Pancreas (tissue), 10 donors: ENCODE data around the gene CREBL2. TPM values are rescaled to one million over a fixed set of nuclear protein-coding genes. Genes with fewer than 3 reads are reported as not detected.
"Not testable (repeated sequence)": the region's sequence is repeated elsewhere in the genome, so short reads cannot be mapped to it uniquely, and the experiment has no call there.

ENCODE experiments used
- ATAC-seq, 4 donors: fragments of 200-7000 bp; cut with Tn5 transposase; one replicate each; pipeline versions ENCODE4 v1.8.0 to v1.9.1; 2020; ENCODE audit warnings: mild to moderate bottlenecking in 4 of 4, moderate library complexity in 4 of 4
- DNase-seq, 6 donors: peaks; one replicate each; pipeline ENCODE4 v3.0.0-alpha.2; 2020
- FAIRE-seq: peaks from 2 replicates; lab custom pipeline; 2012; peaks lifted over from hg19 to GRCh38; lab: Jason Lieb, UNC
- H3K27ac ChIP-seq, 4 donors: fragments of 200-600 bp; sonication (generic); 1 replicate in 3 of 4; 2 replicates in 1 of 4; pipeline versions ENCODE4 v1.5.0 to v1.8.0; 2020
- H3K27me3 ChIP-seq, 4 donors: fragments of 200-600 bp; one replicate each; pipeline ENCODE4 v1.8.0; 2021
- H3K36me3 ChIP-seq, 3 donors: fragments of 200-600 bp; sonication (generic) in 1 of 3; one replicate each; pipeline versions ENCODE4 v1.5.0 to v1.8.0; 2020 to 2021
- H3K4me1 ChIP-seq, 3 donors: fragments of 200-600 bp; one replicate each; pipeline ENCODE4 v1.8.0; 2021
- H3K4me3 ChIP-seq, 4 donors: fragments of 200-600 bp; sonication (generic) in 2 of 4; one replicate each; pipeline versions ENCODE4 v1.5.0 to v1.8.0; 2020 to 2021
- H3K9me3 ChIP-seq, 4 donors: fragments of 200-600 bp; one replicate each; pipeline ENCODE4 v1.8.0; 2021
- WGBS, 2 donors: extraction: QIAGEN DNeasy Blood & Tissue Kit; methylation state at CpG; one replicate each; pipeline ENCODE4 v1.1.7; 2013; 5-methylcytosine and 5-hydroxymethylcytosine counted together
- intact Hi-C, 3 donors: fragments of 100-400 bp; cut with DNase I; formaldehyde crosslinking; loops; one replicate each; pipeline versions ENCODE4 v1.11.1 to v1.14.2; 2022
- polyA plus RNA-seq, 2 donors: library from polyadenylated mRNA; stranded (reverse); fragments of 200-250 nt; gene quantifications; one replicate each; pipeline ENCODE4 v1.2.3, GENCODE V29; 2013
- total RNA-seq, 6 donors: library from RNA; stranded (reverse); fragmentation: NEBNext Ultra II Directional in 4 of 6; extraction: Animal tissue kit (Norgen Biotek cat#: 25700) in 4 of 6; gene quantifications; one replicate each; pipeline versions ENCODE4 v1.2.1 to v1.2.4, GENCODE V29; 2021 to 2023
- TF ChIP-seq, protein P1 (sequence below), 4 donors: fragments of 200-600 bp; sonication (generic) in 3 of 4; IDR thresholded peaks; one replicate each; pipeline versions ENCODE4 v1.5.0 to v1.8.0; 2021; ENCODE audit warnings: antibody characterized with exemption in 4 of 4
- donor health status: healthy with polysubstance abuse.
- donor health status: DM: no; HTN: no; CAD: no; lungs with moderate emphysema.
- donor health status: DM: no; HTN: no; CAD: no.
- donor health status: control.
- donor health status: control.
- donor health status: Bipolar disorder and iron deficiency.
- donor health status: DM: yes; HTN: yes; CAD: no.
- donor health status: DM: no; HTN: no; CAD: no.
- donor health status: DM: no; HTN: no; CAD: no.
- donor health status: DM: yes; HTN: yes; CAD: no.

The CREBL2 gene
- total and polyA plus RNA-seq, 8 donors, result 9.8 to 29.7 (median 16.6) TPM

DNA sequence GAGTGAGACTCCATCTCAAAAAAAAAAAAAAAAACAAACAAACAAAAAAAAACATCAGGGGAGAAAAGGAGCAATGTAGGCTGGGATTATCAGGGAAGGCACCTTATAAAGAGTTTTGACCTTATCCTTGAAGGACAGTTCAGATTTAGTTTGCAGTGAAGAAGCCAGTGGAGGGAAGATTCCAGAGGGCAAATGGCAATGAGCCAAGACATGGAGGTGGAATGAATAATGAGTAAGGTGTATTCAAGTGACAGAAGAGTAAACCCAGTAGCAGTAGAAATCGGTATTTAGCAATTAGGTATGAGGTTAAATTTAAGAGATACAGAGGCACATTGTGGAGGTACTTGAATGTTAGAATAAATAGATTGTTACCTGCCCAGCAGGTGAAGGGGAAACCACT lies 46.8 kb upstream of the CREBL2 start:
- Histone ChIP-seq H3K36me3 (no peaks in the 10 kb centered on the region), H3K27ac (no peak overlapping the region), H3K4me1 (peaks cover 9 to 14% (median 10%) of the 10 kb centered on the region in 3 donors), H3K4me3 (no peak overlapping the region), H3K27me3 (no peaks in the 10 kb centered on the region), H3K9me3 (no peaks in the 10 kb centered on the region)
- no peak for FAIRE-seq
- DNase-seq, result no peak
- WGBS, 2 donors, result 8 to 34% methylated on average over 1 of the region's 1 CpG
- TF ChIP-seq, protein P1, sequence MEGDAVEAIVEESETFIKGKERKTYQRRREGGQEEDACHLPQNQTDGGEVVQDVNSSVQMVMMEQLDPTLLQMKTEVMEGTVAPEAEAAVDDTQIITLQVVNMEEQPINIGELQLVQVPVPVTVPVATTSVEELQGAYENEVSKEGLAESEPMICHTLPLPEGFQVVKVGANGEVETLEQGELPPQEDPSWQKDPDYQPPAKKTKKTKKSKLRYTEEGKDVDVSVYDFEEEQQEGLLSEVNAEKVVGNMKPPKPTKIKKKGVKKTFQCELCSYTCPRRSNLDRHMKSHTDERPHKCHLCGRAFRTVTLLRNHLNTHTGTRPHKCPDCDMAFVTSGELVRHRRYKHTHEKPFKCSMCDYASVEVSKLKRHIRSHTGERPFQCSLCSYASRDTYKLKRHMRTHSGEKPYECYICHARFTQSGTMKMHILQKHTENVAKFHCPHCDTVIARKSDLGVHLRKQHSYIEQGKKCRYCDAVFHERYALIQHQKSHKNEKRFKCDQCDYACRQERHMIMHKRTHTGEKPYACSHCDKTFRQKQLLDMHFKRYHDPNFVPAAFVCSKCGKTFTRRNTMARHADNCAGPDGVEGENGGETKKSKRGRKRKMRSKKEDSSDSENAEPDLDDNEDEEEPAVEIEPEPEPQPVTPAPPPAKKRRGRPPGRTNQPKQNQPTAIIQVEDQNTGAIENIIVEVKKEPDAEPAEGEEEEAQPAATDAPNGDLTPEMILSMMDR (IDR thresholded peaks at IDR 0.05), result no peak
- no peak for ATAC-seq
- intact Hi-C loops, result loop anchor here in 1 of 3 donors (10.0 kb wide), 1 partner anchor 190 kb away; no protein-coding TSS in a partner anchor

DNA sequence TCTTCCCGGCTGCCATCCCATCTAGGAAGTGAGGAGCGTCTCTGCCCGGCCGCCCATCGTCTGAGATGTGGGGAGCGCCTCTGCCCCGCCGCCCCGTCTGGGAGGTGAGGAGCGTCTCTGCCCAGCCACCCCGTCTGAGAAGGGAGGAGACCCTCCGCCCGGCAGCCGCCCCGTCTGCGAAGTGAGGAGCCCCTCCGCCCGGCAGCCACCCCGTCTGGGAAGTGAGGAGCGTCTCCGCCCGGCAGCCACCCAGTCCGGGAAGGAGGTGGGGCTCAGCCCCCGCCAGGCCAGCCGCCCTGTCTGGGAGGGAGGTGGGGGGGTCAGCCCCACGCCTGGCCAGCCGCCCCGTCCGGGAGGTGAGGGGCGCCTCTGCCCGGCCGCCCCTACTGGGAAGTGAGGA lies 45.7 kb upstream of the CREBL2 start:
- not testable (repeated sequence) for FAIRE-seq, H3K27ac ChIP-seq, H3K27me3 ChIP-seq, DNase-seq, H3K36me3 ChIP-seq, ATAC-seq, H3K9me3 ChIP-seq, H3K4me3 ChIP-seq
- peaks cover 8 to 10% (median 9%) of the 10 kb centered on the region in 3 donors for H3K4me1 ChIP-seq
- intact Hi-C loops, result loop anchor here in 1 of 3 donors (10.0 kb wide), 1 partner anchor 191 kb away; no protein-coding TSS in a partner anchor
- WGBS, 2 donors, result 95 to 98% methylated on average over 15 to 22 of the region's 32 CpGs

DNA sequence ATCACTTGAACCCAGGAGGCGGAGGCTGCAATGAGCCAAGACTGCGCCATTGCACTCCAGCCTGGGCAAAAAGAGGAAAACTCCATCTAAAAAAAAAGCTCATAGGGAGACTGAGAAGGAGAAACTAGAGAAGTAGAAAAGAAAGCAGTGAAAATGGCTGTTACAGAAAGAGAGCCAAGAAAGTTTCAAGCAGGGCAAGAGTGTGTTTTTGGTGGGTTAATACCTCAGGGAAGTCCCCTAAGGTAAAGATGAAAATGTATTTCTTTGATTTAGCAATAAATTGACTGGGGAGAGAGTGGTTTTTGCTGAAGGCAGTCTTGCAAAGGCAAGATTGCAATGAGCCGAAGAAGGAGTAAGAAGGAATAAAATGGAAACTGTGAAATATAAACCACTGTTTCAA lies 39.0 kb upstream of the CREBL2 start:
- H3K9me3 ChIP-seq, result no peaks in the 10 kb centered on the region
- H3K4me1 ChIP-seq, result no peaks in the 10 kb centered on the region
- H3K4me3 ChIP-seq, result no peak overlapping the region
- 91 to 93% methylated on average over 3 of the region's 3 CpGs for whole genome bisulfite sequencing, 2 donors
- DNase-seq (no peak), FAIRE-seq (no peak), ATAC-seq (no peak)
- no peaks in the 10 kb centered on the region for H3K36me3 ChIP-seq
- intact Hi-C loops, result no loop called here
- H3K27ac ChIP-seq, result no peak overlapping the region
- H3K27me3 ChIP-seq, result no peaks in the 10 kb centered on the region
- TF ChIP-seq, protein P1 (IDR thresholded peaks at IDR 0.05), result no peak

DNA sequence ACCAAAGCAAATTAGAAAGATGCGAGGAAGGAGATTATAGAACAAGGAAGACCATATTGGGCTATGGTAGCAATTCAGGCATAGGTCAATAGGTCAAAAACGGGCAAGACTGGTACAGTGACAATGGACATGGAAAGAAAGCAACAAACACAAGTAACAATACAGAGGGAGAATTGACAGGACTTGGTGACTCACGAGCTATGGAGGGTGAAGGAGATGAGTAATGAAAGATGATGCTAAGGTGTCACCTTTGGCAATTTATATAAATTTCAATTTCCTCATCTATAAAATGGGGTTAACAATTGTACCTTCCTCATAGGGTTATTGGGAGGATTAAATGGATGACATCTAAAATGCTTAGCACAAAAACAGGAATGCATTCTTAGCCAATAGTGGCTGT lies 33.9 kb upstream of the CREBL2 start:
- Histone ChIP-seq H3K4me1 (no peaks in the 10 kb centered on the region), H3K27me3 (no peaks in the 10 kb centered on the region), H3K4me3 (no peak overlapping the region), H3K36me3 (no peaks in the 10 kb centered on the region), H3K9me3 (no peaks in the 10 kb centered on the region), H3K27ac (no peak overlapping the region)
- FAIRE-seq (no peak), DNase-seq (no peak), ATAC-seq (no peak)
- intact Hi-C loops, result no loop called here
- WGBS, 2 donors, result 76 to 87% methylated on average over 3 of the region's 3 CpGs
- TF ChIP-seq, protein P1 (IDR thresholded peaks at IDR 0.05), result no peak

DNA sequence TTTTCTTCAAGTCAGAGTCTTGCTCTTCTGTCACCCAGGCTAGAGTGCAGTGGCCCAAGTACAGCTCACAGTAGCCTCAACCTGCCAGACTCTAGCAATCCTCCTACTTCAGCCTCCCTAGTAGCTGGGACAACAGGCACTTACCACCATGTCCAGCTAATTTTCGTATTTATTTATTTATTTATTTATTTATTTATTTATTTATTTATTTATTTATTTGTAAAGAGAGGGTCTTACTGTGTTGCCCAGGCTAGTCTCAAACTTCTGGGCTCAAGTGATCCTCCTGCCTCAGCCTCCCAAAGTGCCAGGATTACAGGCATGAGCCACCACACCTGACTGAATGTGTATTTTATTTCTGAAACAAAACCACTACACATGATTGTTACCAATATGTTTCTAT lies 31.0 kb upstream of the CREBL2 start:
- intact Hi-C loops, H3K27me3 ChIP-seq, H3K4me1 ChIP-seq, DNase-seq, H3K4me3 ChIP-seq, H3K27ac ChIP-seq, ATAC-seq, H3K9me3 ChIP-seq, H3K36me3 ChIP-seq, FAIRE-seq: not testable (repeated sequence)
- WGBS, 2 donors, result 54 to 78% methylated on average over 1 of the region's 1 CpG

DNA sequence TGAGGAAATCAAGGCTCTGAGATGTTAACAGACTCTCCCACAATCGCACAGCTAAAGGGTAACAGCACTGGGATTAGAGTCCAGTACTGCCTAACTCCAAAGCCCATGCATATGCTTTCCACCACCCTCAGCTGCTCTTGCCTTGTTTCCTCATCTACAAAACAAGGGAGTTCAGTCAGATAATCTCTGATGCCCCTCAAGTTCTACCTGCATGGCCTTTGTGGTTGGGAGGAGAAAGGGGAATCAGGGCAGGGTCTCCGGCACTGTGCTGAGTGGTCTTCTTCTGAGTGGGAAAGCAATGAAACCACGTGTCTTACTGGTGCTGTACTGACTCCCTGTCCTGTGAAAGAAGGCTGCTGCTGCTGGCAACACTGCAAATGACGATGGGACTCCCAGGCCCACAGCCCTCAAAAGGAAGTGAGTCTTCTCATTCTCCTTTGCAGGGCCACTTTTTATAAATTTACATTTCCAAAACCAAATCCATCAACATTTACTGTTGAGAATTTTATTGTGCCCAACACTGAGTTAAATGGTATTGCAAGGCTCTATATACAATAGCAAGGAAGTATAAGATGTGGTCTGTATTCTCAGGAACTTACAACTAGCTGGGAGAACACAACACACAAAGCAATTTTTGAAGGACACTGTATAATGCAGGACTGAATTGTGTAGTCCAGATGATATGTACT lies 29.3 kb upstream of the CREBL2 start:
- Histone ChIP-seq H3K27me3 (no peaks in the 10 kb centered on the region), H3K4me3 (no peak overlapping the region), H3K36me3 (no peaks in the 10 kb centered on the region), H3K27ac (no peak overlapping the region), H3K9me3 (no peaks in the 10 kb centered on the region), H3K4me1 (peaks cover 0 to 3% (median 2%) of the 10 kb centered on the region in 3 donors)
- DNase-seq (no peak), ATAC-seq (no peak), FAIRE-seq (no peak)
- intact Hi-C loops, result no loop called here
- TF ChIP-seq, protein P1 (IDR thresholded peaks at IDR 0.05), result no peak
- WGBS, 2 donors, result 77 to 81% methylated on average over 4 of the region's 4 CpGs
